Esophagus squamous epithelium (tissue), 5 donors: ENCODE results near the gene SPATA31A7. TPM values are rescaled to one million over a fixed set of nuclear protein-coding genes. Genes with fewer than 3 reads are reported as not detected.
"Not testable (repeated sequence)": the region's sequence is repeated elsewhere in the genome, so short reads cannot be mapped to it uniquely, and the experiment has no call there.

Source experiments
- DNase-seq: peaks from one replicate; lab custom pipeline; 2025; lab: John Stamatoyannopoulos, UW
- H3K27ac ChIP-seq, 4 donors: fragments of 200-600 bp; sonication (generic); one replicate each; pipeline ENCODE4 v1.5.1; 2016 to 2019; ENCODE audit warnings: mild to moderate bottlenecking in 1 of 4
- H3K27me3 ChIP-seq, 4 donors: fragments of 200-600 bp; sonication (generic); 1 replicate in 3 of 4; 2 replicates in 1 of 4; pipeline versions ENCODE4 v1.5.1 to v1.6.0; 2017 to 2021; ENCODE audit warnings: antibody characterized with exemption in 1 of 4
- H3K36me3 ChIP-seq, 3 donors: fragments of 200-600 bp; sonication (generic); one replicate each; pipeline ENCODE4 v1.5.1; 2016 to 2019
- H3K4me1 ChIP-seq, 3 donors: fragments of 200-600 bp; sonication (generic); one replicate each; pipeline ENCODE4 v1.5.1; 2017 to 2019
- H3K4me3 ChIP-seq, 4 donors: fragments of 200-600 bp; sonication (generic); 1 replicate in 3 of 4; 2 replicates in 1 of 4; pipeline ENCODE4 v1.5.1; 2016 to 2019; ENCODE audit warnings: mild to moderate bottlenecking in 2 of 4, moderate library complexity in 1 of 4
- H3K9me3 ChIP-seq, 3 donors: fragments of 200-600 bp; sonication (generic); one replicate each; pipeline ENCODE4 v1.5.1; 2016 to 2019
- WGBS, 2 donors: methylation state at CpG; one replicate each; pipeline ENCODE4 v1.1.5; 2018; 5-methylcytosine and 5-hydroxymethylcytosine counted together
- intact Hi-C: fragments of 100-400 bp; cut with DNase I; formaldehyde crosslinking; loops from one replicate; pipeline ENCODE4 v1.15.0; 2022
- small RNA-seq, 4 donors: library from RNA; depleted of rRNA; stranded (forward); fragments of <200 nt; gene quantifications; one replicate each; pipeline ENCODE3, GENCODE V24; 2016
- total RNA-seq, 4 donors: library from RNA; depleted of rRNA; stranded (reverse); fragments of >200 nt; gene quantifications; one replicate each; pipeline ENCODE4 v1.1.0, GENCODE V29; 2016
- donor health status: DM: yes; HTN: yes; CAD: no.

The SPATA31A7 gene
- not detected for total RNA-seq

GRCh38 chr9:61189736-61190135 is at the start of gene SPATA31A7:
Gene SPATA31A7, plus strand, starts transcription at chr9:61190036. Its CDS starts 29 bp downstream, at chr9:61190065.
- intact Hi-C loops, H3K9me3 ChIP-seq, H3K4me1 ChIP-seq, H3K27ac ChIP-seq, H3K36me3 ChIP-seq, H3K27me3 ChIP-seq, H3K4me3 ChIP-seq, DNase-seq: not testable (repeated sequence)
- no CpG with 5 or more reads among the region's 7 CpGs for WGBS, 2 donors

GRCh38 chr9:61226438-61226837 is 36.6 kb downstream of the SPATA31A7 start:
- intact Hi-C loops, H3K36me3 ChIP-seq, H3K9me3 ChIP-seq, H3K4me1 ChIP-seq, H3K27me3 ChIP-seq, H3K27ac ChIP-seq, H3K4me3 ChIP-seq, DNase-seq: not testable (repeated sequence)
- WGBS, 2 donors, result 71% methylated on average over 1 of the region's 4 CpGs; no CpG with 5 or more reads in 1 of the 2 donors

Small RNA genes within 50 kb of the gene (small RNA-seq; reads per million reads assigned to genes)
- 0 reads per million in 4 donors for gene BX005040.2
